Uterus (tissue), 2 donors: ENCODE measurements around the gene SLC17A4.

ENCODE experiments used
- CTCF ChIP-seq, 4 experiments: fragments of 200-600 bp in 2 of 4; fragments of 450-650 bp in 2 of 4; sonication (generic) in 2 of 4; IDR thresholded peaks; one replicate each; pipeline ENCODE4 v1.5.1; 2016 to 2019; ENCODE audit warnings: antibody characterized with exemption in 4 of 4, mild to moderate bottlenecking in 2 of 4, moderate library complexity in 1 of 4
- POLR2A ChIP-seq, 2 donors: fragments of 450-650 bp; IDR thresholded peaks; one replicate each; pipeline ENCODE4 v1.6.1; 2016; ENCODE audit warnings: antibody characterized with exemption in 2 of 2, mild to moderate bottlenecking in 1 of 2, moderate library complexity in 1 of 2

DNA sequence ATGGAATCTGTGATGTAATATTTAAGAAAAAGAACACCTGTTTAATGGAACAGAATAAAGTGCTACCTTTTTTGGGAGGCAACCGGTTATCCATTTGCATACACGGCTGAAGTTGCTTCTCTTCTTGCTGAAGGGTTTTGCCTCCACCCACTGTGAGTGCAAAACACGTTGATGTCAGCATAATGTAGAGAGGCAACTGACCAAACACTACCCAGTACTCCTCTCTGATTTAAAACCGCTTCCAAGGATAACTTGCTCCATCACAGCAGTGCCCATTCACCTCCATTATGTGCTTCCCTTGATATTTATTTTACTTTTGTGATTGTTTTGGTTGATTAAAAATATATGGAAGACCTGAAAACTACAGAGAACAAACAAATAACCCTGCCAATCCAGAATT lies 75.9 kb downstream of the SLC17A4 start:
- TF ChIP-seq POLR2A (IDR thresholded peaks at IDR 0.05), result no peak
- TF ChIP-seq CTCF (IDR thresholded peaks at IDR 0.05), result no peak
